GM18502 (cell line): ENCODE data around the gene VAV1.
"Not testable (repeated sequence)": the region's sequence is repeated elsewhere in the genome, so short reads cannot be mapped to it uniquely, and the experiment has no call there.

Experiments
- ATAC-seq: cut with Tn5 transposase; IDR thresholded peaks from one replicate; pipeline ENCODE4 v1.9.1; 2021; ENCODE audit warnings: mild to moderate bottlenecking; ENCODE audit not compliant: unreplicated experiment, poor library complexity

VAV1 gene

DNA sequence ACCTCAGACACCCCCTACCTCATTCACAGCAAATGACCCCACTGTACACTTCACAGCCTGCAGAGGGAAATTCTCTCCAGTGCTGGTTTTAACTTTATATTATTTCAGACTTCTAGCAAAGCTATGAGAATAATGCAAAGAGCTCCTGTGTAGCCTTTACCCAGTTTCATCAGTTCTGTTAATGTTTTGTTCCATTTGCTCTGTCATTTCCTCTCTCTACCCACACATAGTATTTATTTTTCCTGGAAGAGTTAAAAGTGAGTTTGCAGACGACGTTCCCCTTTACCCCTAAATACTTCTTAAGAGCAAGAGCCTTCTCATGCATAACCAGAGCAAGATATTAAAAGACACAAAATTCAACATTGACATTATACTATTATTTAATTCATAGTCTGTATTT is 65.0 kb downstream of the VAV1 start:
- no peak for ATAC-seq

DNA sequence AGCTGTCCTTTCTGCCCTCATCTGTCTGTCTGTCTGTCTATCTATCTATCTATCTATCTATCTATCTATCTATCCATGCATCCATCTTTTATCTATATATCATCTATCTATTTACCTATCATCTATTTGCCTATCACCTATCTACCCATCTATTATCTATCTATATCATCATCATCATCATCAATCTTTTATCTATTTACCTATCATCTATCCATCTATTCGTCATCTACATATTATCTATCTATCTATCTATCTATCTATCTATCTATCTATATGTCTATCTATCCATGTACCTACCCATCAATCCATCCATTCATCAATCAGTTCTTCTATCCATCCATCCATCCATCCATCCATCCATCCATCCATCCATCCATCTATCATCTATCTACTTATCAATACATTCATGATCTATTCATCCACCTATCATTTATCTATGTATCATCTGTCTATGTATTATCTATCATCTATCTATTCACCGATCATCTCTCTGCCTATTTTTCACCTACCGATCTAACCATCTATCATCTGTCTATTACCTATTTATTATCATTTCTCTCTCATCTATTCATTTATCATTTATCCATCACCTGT is 65.7 kb downstream of the VAV1 start:
- no peak for ATAC-seq

DNA sequence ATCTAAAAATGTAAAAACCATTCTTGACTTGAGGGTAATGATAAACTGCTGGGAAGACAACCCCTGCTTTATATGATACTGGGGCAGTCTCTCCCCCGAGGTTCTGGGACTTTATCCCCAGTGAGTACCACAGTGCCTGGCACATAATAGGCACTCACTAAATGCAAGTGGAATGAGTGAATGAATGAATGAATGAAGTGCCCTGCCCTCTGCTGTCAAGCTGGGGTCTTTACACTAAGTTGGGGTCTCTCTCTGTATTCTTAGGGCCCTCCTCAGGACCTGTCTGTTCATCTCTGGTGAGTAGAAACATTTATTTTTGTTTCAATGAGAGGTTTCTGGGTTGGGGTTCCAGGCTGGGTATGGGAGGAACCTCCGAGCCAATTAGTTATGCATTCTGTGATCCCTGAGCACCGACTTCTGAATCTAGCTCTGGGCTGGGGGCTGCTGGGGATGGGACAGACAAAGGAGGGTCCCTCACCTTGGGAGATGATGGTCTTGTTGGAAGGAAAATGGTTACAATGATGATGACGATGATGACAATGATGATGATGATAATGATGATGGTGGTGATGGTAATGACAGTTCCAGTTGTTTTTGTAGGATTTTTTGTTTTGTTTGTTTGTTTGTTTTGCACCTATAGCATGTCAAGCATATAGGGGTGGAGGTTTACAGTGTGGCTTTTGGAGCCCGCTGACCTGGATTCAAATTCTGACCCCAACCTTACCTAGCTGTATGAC is 70.5 kb downstream of the VAV1 start:
- ATAC-seq: no peak

DNA sequence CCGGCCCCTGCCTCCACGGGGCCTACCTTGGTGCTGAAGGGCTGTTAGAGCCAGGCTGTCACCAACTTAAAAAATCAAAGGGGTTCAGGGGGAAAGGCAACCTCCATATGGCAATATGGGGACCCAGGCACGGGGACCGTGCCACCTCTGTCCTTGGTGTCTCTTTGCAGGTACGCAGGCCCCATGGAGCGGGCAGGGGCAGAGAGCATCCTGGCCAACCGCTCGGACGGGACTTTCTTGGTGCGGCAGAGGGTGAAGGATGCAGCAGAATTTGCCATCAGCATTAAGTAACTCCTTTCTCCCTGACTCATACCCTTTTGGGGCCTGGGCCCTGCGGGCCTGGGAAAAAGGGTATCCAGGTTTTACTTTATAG is 75.3 kb downstream of the VAV1 start:
- no peak for ATAC-seq

DNA sequence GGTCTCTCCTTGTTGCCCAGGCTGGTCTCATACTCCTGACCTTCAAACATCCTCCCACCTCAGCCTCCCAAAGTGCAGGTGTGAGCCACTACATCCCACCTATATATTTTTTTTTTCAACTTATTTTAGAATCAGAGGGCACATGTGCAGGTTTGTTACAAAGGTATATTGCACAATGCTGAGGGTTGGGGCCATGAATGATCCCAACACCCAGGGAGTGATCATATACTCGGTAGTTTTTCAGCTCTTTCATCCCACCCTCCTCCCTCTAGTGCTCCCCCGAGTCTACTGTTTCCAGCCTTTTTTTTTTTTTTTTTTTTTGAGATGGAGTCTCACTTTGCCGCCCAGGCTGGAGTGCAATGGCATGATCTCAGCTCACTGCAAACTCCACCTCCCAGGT is 76.5 kb downstream of the VAV1 start:
- ATAC-seq: no peak

DNA sequence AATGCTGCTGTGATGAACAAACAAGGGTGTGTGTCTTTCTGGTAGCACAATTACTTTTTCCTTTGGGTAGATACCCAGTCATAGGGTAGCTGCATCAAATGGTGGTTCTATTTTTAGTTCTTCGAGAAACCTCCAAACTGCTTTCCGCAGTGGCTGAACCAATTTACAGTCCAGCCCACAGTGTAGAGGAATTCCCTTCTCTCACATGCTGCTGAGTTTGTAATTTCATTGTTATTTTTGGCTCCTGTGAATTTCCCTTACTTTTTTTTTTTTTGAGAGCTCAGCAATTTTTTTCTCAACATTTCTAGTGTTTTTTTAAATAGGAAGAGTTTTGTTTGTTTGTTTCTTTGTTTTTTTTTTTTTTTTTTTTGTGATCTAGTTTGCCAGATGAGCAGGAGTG is 77.4 kb downstream of the VAV1 start:
- ATAC-seq: no peak

DNA sequence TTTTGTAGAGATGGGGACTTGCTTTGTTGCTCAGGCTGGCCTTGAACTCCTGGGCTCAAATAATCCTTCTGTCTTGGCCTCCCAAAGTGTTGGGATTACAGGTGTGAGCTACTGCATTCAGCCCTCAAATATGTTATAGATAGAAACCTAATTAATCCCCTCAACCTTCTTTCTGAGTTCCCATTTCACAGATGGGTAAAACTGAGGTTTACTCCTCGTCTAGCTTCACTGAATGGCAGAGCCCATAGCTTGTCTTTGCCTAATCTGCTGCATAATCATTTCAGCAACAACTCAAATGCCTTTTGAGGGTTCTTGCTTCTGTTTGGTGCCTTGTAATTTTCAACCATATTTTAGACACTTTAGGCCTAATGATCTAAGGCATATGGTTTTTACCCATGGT is 78.9 kb downstream of the VAV1 start:
- ATAC-seq: no peak

DNA sequence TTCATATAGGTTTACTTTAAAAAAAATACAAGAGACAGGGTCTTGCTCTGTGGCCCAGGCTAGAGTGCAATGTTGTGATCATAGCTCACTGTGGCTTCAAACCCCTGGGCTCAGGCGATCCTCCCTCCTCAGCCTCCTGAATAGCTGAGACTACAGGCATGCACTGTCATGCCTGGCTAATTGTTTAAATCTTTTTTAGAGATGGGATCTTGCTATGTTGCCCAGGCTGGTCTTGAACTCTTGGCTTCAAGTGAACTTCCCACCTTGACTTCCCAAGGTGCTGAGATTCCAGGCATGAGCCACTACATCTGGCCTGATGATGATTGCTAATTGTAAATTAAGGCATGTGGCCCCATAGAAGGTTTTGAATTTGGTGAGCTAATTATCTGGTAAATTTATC is 79.5 kb downstream of the VAV1 start:
- ATAC-seq: no peak

GRCh38 chr19:6853868-6854267 is 81.4 kb downstream of the VAV1 start:
- no peak for ATAC-seq

GRCh38 chr19:6854758-6855157 is 82.2 kb downstream of the VAV1 start:
- ATAC-seq: no peak

DNA sequence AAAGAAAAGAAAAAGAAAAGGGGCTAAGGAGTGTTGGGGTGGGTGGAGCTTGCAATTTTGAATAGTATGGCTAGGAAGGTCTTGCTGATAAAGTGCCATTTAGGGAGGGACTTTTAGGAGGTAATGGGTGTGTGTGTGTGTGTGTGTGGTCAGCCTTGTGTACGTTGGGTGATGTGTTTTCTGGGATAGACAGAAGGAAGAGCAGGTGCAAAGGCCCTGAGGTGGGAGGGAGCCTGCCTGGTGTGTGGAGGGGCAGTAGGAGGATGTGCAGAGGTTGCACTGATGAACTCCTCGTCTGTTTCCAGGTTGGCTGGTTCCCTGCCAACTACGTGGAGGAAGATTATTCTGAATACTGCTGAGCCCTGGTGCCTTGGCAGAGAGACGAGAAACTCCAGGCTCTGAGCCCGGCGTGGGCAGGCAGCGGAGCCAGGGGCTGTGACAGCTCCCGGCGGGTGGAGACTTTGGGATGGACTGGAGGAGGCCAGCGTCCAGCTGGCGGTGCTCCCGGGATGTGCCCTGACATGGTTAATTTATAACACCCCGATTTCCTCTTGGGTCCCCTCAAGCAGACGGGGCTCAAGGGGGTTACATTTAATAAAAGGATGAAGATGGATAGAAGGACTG is 84.4 kb downstream of the VAV1 start:
- no peak for ATAC-seq

DNA sequence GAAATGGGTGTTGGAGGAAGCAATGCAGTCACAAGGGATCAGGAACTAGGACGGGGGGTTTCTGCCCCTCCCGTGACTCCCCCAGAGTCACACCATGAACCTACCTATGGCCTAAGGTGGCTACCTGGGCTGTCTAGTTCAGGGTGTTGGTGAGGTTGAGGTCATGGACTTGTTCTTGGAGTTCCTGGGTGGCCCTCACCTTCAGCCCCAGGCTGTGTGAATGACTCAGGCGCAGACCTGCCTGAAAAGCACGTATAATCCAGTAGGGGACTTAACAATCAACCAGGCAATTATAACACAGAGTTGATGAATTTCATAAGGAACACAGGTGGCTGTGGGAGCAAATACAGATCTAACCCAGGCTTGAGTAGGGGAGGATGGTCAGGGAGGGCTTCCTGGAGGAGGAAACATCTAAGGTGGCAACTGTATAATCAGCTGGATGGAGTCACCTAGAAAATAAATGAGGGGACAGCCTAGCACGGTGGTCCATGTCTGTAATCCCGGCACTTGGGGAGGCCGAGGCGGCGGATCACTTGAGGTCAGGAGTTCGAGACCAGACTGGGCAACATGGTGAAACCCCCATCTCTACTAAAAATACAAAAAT is 89.3 kb downstream of the VAV1 start:
- ATAC-seq: no peak

- ATAC-seq: peak; percentile 62
Measured at GRCh38 chr19:6862673-6863078, 90.2 kb downstream of the VAV1 start.

- ATAC-seq: no peak
Measured at GRCh38 chr19:6864325-6864940, 91.9 kb downstream of the VAV1 start.

DNA sequence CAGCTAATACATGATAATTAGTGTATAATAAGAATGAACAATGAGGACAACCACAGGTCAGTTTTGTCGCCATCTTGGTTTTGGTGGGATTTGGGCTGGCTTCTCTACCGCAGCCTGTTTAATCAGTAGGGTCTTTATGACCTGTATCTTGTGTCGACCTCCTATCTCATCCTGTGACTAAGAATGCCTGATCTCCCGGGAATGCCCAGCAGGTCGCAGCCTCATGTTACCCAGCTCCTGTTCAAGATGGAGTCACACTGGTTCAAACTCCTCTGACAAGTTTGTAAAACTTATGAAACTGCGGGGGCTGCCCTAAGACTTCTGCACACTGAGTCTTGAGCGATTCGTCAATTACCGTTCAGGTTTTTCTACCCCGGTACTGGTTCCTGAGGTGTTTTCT is 93.3 kb downstream of the VAV1 start:
- no peak for ATAC-seq

DNA sequence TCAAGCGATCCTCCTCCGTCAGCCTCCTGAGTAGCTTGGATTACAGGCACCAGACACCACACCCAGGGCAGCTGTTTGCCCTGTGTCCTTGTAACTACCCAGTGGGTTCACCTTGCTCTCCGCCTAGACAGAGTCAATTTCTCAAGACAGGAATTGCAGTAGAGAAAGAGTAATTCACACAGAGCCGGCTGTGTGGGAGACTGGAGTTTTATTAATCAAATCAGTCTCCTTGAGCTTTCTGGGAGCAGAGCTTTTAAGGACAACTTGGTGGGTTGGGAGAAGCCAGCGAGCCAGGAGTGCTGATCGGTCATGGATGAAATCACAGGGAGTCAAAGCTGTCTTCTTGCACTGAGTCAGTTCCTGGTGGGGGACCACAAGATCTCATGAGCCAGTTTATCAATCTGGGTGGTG is 94.2 kb downstream of the VAV1 start:
- no peak for ATAC-seq

GRCh38 chr19:6868351-6868750 is 95.8 kb downstream of the VAV1 start:
- no peak for ATAC-seq

- ATAC-seq: not testable (repeated sequence)
Measured at GRCh38 chr19:6869151-6869882, 96.8 kb downstream of the VAV1 start.

- ATAC-seq: no peak
Measured at GRCh38 chr19:6873708-6874431, 101.4 kb downstream of the VAV1 start.

GRCh38 chr19:6875218-6875617 is 102.7 kb downstream of the VAV1 start:
- no peak for ATAC-seq
